ENCODE results near the gene NTMT1.
"Not testable (repeated sequence)": the region's sequence is repeated elsewhere in the genome, so short reads cannot be mapped to it uniquely, and the experiment has no call there.

The NTMT1 gene

DNA sequence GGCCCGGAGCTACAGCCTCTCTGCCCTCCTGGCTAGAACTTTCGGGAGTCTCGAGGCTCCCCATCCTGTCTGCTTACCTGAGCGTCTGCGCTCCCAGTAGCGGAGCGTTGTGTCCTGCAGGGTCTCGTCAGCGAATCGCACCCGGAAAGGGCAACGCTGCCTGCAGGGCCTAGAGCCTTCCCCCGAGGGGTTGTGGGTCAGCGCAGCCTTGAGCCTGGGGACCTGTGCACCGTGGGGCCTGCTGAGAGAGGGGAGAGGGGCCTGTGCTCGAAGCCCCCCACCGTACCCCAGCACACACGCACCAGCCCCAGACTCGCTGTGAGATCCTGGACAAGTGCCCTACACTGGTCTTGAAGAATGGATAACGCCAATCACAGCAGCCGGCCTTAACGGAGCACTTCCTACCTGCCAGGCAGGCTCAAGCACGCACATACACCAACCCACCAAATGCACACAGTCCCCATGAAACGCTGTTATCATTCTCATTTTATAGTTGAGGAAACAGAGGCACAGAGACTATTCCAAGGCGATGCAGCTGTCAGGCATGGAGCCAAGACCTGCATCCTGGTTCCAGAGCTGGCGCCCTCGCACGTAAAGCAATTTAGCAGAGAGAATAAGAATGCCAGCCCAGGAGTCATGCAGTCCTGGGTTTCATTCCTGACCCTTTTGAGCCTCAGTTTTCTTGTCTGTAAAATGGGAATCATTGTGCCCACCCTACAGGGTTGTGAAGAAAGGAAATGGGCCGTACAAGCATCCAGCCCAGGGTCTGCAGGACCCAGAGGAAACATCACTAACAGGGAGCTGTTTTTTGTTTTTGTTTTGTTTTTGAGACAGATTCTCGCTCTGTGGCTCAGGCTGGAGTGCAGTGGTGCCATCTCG lies 10.3 kb upstream of the NTMT1 start:
- no peak for FAIRE-seq

- no peak for FAIRE-seq
Measured at GRCh38 chr9:129617167-129617566, 8.8 kb upstream of the NTMT1 start.

GRCh38 chr9:129619787-129620668 lies 5.9 kb upstream of the NTMT1 start:
- FAIRE-seq, result no peak

DNA sequence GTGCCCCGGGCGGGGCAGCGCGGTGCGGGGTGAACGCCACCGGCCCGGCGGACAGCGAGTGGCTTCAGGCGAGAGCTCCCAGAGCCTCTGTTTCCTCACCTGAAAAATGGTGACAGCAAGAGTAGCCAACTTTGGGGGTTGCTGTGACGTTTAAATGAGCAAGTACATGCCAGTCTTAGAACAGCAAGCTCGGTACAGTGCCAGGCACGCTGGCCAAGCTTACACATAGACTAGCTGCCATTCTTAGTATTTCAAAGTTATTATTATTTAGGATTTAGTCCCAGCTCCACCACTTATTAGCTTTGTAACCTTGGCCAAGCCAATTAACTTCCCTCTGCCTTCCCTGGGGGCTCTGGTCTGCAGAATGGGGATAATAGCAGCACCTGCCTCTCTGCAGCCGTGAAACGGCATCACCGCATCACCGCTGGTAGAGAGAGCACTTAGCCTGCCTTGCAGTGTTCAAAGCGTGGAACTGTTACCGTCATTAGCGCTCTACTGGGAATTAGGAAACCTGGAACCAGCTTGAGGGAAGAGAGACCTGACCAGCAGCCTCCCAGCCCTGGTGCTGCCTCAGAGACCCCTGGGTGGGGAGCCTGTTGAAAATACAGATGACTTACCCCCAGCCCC lies 5.2 kb upstream of the NTMT1 start, which contains the start of gene C9orf50:
TSS of gene C9orf50 (minus strand) at position 433 of the 627 bp plus-strand sequence. CDS start 527 bp downstream, outside the sequence.
- FAIRE-seq, result no peak

- FAIRE-seq, result no peak
Measured at GRCh38 chr9:129623331-129623730, 2.6 kb upstream of the NTMT1 start.

DNA sequence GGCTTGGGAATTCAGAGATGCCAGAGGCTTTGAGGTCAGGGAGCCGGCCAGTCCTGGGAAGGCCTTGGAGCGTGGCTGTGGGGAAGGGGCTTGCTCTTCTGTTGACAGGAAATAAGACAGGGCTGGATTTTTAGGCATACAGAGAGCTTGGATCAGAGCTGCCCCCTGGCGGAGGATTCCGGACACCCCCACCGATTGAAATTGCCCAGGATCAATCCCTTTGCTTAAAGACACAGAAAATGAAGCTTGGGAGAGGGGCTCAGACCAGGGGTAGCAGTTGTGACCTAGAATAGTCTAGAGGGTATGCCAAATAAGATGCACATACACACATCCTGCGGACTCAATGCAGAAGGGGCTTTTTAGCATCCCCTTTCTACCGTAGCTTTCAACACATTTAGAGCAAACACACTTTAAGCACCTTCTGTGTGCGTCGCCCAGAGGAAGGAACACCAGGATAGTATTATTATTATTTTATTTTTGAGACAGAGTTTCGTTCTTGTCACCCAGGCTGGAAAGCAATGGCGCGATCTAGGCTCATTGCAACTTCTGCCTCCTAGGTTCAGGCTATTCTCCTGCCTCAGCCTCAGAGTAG lies 1.7 kb upstream of the NTMT1 start:
- FAIRE-seq, result no peak

- no peak for FAIRE-seq
Measured at GRCh38 chr9:129624947-129625346, 1.0 kb upstream of the NTMT1 start.

GRCh38 chr9:129626625-129627284 lies 792 bp downstream of the NTMT1 start:
- peak; percentile 47 for FAIRE-seq

DNA sequence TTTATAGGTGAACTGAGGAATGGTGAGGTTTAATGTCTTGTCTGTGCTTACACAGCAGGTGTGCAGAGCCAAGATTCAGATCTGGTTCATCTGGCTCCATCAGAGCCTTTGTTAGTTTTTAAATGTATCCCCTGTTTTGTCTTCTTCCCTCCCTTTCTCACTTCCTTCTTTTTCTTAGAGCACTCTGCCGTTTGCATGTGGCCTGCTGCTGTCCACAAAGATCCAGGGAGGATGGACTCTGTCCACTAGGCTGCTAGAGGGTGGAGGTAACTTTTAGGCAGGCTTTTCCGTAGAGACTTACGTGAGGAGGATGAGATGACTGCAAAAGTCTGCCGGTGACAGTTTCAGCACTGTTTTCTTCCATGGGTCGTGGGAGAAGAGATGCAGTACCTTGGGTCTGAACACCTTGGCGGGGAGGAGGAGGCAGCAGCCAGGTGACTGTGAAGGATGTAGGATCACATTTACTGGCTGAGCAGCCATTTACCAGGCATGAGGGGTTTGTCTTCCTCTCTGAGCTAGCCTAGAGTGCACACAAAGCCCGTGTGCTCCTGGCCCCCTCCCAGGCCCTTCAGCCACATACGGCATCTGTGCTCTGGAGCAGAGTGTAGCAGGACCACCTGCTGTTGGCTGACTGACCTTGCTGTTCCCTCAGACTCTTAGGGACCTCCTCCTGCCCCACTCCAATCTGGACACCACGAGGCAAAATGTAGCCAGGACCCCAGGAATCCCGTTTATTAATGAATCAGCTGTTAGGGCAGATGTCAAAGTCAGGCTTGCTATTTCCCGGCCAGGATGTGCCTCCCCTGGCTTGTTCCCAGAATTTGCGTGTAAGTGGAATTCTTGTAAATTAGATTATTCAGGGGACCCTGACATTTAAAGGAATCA lies 1.8 kb downstream of the NTMT1 start:
- FAIRE-seq, result no peak

GRCh38 chr9:129628709-129629108 lies 2.7 kb downstream of the NTMT1 start:
- no peak for FAIRE-seq

DNA sequence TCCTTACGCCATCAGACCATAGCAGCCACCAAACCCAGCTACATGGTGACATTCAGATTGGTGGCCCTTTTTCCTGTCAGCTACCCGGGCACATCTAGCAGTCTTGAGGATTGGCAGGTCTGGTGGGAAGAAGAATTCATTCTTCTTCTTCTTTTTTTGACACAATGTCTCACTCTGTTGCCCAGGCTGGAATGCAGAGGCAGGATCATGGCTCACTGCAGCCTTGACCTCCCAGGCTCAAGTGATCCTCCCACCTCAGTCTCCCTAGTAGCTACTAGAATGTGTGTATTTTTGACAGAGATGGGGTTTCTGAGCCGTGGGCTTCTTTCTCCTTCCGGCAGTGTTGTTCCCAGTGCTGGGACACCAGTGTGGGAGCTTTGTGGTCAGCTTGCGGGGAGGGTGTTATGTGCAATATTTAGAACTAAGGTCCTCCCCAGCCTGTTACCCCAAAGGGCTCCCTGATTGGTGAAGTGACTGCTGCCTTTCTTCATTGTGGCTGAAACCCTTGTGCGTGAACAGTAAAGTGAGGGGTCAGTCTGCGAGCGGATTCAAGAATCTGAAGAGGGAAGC lies 3.4 kb downstream of the NTMT1 start:
- FAIRE-seq, result no peak

DNA sequence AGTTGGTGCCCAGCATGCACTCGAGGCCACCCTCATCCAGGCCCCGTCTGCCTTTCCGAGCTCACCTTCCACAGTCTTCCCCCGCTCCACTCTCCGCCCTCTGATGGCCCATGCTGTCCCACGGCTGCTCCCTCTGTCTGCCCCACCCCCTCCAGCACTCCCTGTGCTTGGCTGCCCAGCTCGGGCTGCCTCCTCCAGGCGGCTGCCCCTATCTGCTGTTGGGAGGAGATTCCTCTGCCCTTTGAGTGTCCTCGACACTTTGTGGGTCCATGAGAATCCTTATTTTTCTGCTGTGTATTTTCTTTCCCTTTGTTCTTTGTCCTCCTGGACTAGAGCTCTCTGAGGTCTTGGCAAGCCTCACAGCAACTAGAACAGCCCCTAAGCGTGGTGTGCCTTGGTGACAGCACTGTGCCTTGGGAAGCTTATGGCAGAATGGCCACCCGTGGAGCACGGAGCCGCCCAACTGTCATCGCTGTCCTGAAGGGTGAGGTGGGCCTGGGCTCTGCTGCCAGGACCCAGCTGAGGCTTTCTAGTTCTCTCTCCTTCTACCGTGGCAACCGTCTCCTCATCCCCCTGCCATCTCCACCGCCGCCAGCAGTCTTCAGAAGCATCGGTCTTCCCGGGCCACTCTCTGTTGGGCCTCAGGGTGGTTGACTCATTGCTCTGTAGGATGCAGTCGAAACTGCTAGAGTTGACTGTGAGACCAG lies 5.2 kb downstream of the NTMT1 start:
- no peak for FAIRE-seq

DNA sequence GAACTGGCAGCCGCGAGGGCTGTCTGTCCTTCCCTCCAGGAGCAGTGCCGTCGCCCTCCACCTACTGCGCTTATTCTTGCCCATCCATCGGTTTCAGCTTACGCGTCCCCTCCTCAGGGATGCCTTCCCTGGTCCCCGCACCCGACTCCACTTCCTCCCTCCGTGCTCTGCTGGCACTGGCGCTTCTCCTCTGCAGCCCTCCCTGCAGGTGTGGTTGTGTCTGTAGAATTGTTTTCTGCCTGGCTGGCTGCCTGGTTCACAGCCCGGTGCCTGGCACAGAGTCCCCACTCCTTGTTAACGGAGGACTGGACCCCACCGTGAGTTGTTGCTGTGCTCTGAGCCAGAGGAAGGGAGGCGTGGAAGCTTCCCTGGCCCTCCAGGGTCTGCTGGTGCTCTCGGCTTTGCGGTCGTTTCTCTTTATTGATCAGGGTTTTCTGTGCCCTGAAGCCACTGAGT lies 5.7 kb downstream of the NTMT1 start:
- no peak for FAIRE-seq

GRCh38 chr9:129632460-129632859 lies 6.5 kb downstream of the NTMT1 start:
- FAIRE-seq, result no peak

DNA sequence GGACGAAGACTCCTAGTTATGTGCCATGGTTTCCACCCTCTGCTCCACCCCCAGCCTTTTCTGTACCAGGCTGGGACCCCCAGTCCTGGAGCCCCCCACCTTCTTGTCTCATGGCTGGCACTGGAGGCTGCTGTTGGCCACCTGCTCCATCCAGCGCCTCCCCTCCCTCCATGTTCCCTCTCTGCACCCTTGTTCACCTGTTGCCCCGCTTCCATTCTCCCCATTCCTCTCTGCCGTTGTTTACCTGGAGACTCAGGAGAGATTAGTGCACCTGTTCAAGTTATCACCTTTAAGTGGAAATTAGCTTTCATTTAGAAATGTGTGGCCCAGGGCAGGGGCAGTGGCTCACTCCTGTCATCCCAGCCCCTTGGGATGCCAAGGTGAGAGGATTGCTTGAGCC lies 7.2 kb downstream of the NTMT1 start:
- no peak for FAIRE-seq

DNA sequence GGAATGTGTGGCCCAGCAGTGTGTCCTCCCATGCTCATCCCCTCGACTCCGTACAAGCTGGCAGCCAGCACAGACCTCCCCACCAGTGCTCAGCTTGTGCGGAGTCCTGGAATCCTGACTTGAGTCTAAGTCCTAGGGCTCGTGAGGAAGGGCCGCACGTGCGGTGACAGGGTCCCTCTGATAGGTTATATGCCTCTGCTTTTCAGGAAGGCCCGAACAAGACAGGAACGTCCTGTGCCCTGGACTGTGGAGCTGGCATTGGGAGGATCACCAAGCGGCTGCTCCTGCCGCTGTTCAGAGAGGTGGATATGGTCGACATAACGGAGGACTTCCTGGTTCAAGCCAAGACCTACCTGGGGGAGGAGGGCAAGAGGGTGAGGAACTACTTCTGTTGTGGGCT lies 7.9 kb downstream of the NTMT1 start:
- no peak for FAIRE-seq

GRCh38 chr9:129635099-129636065 lies 9.4 kb downstream of the NTMT1 start:
- no peak for FAIRE-seq

GRCh38 chr9:129636343-129636742 lies 10.4 kb downstream of the NTMT1 start:
- FAIRE-seq, result not testable (repeated sequence)

DNA sequence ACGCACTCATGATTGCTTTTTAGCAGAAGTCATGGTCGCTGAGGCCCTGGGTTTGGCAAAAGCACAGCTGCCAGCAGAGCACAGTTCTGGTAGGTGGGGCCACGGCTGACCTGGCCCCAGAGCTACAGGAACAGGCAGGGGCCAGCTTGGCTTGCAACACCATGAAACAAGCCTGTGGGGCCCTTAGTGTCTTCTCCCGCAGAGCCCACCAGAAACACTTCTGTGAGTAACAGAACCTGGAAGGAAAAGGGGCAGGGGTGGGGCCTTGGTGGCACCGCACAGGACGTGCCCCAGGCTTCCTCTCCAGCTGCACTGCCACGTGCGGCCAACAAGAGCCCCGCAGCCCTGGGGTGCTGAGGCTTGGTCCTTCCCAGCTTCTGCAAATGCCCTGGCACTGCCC lies 11.1 kb downstream of the NTMT1 start:
- FAIRE-seq, result no peak
